Measurements from ENCODE around the gene DCT. TPM values are rescaled to one million over a fixed set of nuclear protein-coding genes. Genes with fewer than 3 reads are reported as not detected.

Gene DCT
- total and polyA plus RNA-seq, 2 donors (not counting 1 experiment from before 2014, with no cell fraction given): 0.17 TPM; not detected in 1

GRCh38 chr13:94495806-94496205, 16.3 kb upstream of the DCT start:
- DNase-seq (ENCODE audit: low read depth in 2 of 2): no peak
- TF ChIP-seq CTCF (conservative IDR thresholded peaks at IDR 0.05 in 1 of 2, IDR thresholded peaks at IDR 0.05 in 1 of 2; ENCODE audit: low read depth in 1 of 2, low read length in 2 of 2): no peak
- no peak for TF ChIP-seq EZH2 (IDR thresholded peaks at IDR 0.05; ENCODE audit: low read length, missing control alignments)

GRCh38 chr13:94494026-94494425, 14.5 kb upstream of the DCT start:
- Histone ChIP-seq H3K27me3 (ENCODE audit: control insufficient read depth, insufficient read depth, low read length) (no peaks in the 10 kb centered on the region), H3K9me3 (ENCODE audit: control insufficient read depth, insufficient read depth, low read depth, low read length) (no peaks in the 10 kb centered on the region), H3K36me3 (ENCODE audit: control insufficient read depth, insufficient read depth, low read length) (no peaks in the 10 kb centered on the region), H3K4me2 (ENCODE audit: extremely low read depth, insufficient read depth, low read length) (no peak overlapping the region), H3K4me1 (ENCODE audit: control insufficient read depth, extremely low read depth, insufficient read depth, low read length) (no peaks in the 10 kb centered on the region), H3K27ac (ENCODE audit: insufficient read depth, low read length) (no peak overlapping the region), H3K79me2 (ENCODE audit: control insufficient read depth, insufficient read depth, low read length) (no peaks in the 10 kb centered on the region), H4K20me1 (ENCODE audit: control insufficient read depth, extremely low read depth, insufficient read depth, low read length) (no peaks in the 10 kb centered on the region), H2AFZ (ENCODE audit: low read length) (no peak overlapping the region), H3K9ac (ENCODE audit: insufficient read depth, low read length) (no peak overlapping the region), H3K4me3 (replicated peaks in 1 of 4; ENCODE audit: control extremely low read depth in 1 of 4, insufficient read depth in 1 of 4, low read depth in 3 of 4, low read length in 4 of 4) (no peak overlapping the region)
- DNase-seq (ENCODE audit: low read depth in 2 of 2): no peak
- TF ChIP-seq EZH2 (IDR thresholded peaks at IDR 0.05; ENCODE audit: low read length, missing control alignments) (no peak), CTCF (conservative IDR thresholded peaks at IDR 0.05 in 1 of 2, IDR thresholded peaks at IDR 0.05 in 1 of 2; ENCODE audit: low read depth in 1 of 2, low read length in 2 of 2) (no peak)

More at GRCh38 chr13:94495806-94496205, 16.3 kb upstream of the DCT start:
- Histone ChIP-seq H3K4me2 (ENCODE audit: extremely low read depth, insufficient read depth, low read length) (no peak overlapping the region), H3K79me2 (ENCODE audit: control insufficient read depth, insufficient read depth, low read length) (no peaks in the 10 kb centered on the region), H3K9ac (ENCODE audit: insufficient read depth, low read length) (no peak overlapping the region), H3K27ac (ENCODE audit: insufficient read depth, low read length) (no peak overlapping the region), H3K9me3 (ENCODE audit: control insufficient read depth, insufficient read depth, low read depth, low read length) (no peaks in the 10 kb centered on the region), H3K36me3 (ENCODE audit: control insufficient read depth, insufficient read depth, low read length) (no peaks in the 10 kb centered on the region), H4K20me1 (ENCODE audit: control insufficient read depth, extremely low read depth, insufficient read depth, low read length) (no peaks in the 10 kb centered on the region), H3K4me1 (ENCODE audit: control insufficient read depth, extremely low read depth, insufficient read depth, low read length) (no peaks in the 10 kb centered on the region), H3K27me3 (ENCODE audit: control insufficient read depth, insufficient read depth, low read length) (no peaks in the 10 kb centered on the region), H2AFZ (ENCODE audit: low read length) (no peak overlapping the region), H3K4me3 (replicated peaks in 1 of 4; ENCODE audit: control extremely low read depth in 1 of 4, insufficient read depth in 1 of 4, low read depth in 3 of 4, low read length in 4 of 4) (no peak overlapping the region)

GRCh38 chr13:94487043-94487442, 7.6 kb upstream of the DCT start:
- H3K9me3 ChIP-seq (ENCODE audit: control insufficient read depth, insufficient read depth, low read depth, low read length): no peaks in the 10 kb centered on the region
- no peak overlapping the region for H3K4me3 ChIP-seq (replicated peaks in 1 of 4; ENCODE audit: control extremely low read depth in 1 of 4, insufficient read depth in 1 of 4, low read depth in 3 of 4, low read length in 4 of 4)
- no peak overlapping the region for H3K4me2 ChIP-seq (ENCODE audit: extremely low read depth, insufficient read depth, low read length)
- H3K27ac ChIP-seq (ENCODE audit: insufficient read depth, low read length): no peak overlapping the region
- H3K9ac ChIP-seq (ENCODE audit: insufficient read depth, low read length): no peak overlapping the region
- no peaks in the 10 kb centered on the region for H3K4me1 ChIP-seq (ENCODE audit: control insufficient read depth, extremely low read depth, insufficient read depth, low read length)
- no peaks in the 10 kb centered on the region for H3K36me3 ChIP-seq (ENCODE audit: control insufficient read depth, insufficient read depth, low read length)
- no peaks in the 10 kb centered on the region for H3K79me2 ChIP-seq (ENCODE audit: control insufficient read depth, insufficient read depth, low read length)
- no peaks in the 10 kb centered on the region for H4K20me1 ChIP-seq (ENCODE audit: control insufficient read depth, extremely low read depth, insufficient read depth, low read length)
- H2AFZ ChIP-seq (ENCODE audit: low read length): no peak overlapping the region
- no peaks in the 10 kb centered on the region for H3K27me3 ChIP-seq (ENCODE audit: control insufficient read depth, insufficient read depth, low read length)
- DNase-seq (ENCODE audit: low read depth in 2 of 2): no peak
- TF ChIP-seq CTCF (conservative IDR thresholded peaks at IDR 0.05 in 1 of 2, IDR thresholded peaks at IDR 0.05 in 1 of 2; ENCODE audit: low read depth in 1 of 2, low read length in 2 of 2): no peak
- no peak for TF ChIP-seq EZH2 (IDR thresholded peaks at IDR 0.05; ENCODE audit: low read length, missing control alignments)
